Measurements from ENCODE around the gene NRF1.

The NRF1 gene

GRCh38 chr7:129748356-129749109, 137.0 kb downstream of the NRF1 start:
- no peak for TF ChIP-seq CEBPB (IDR thresholded peaks at IDR 0.05)
- no peak for TF ChIP-seq TAF1 (IDR thresholded peaks at IDR 0.05; ENCODE audit: low read depth)
- TF ChIP-seq MAX (IDR thresholded peaks at IDR 0.05) = no peak
- no peak for TF ChIP-seq EGR1 (IDR thresholded peaks at IDR 0.05)
- TF ChIP-seq NFIC (IDR thresholded peaks at IDR 0.05) = no peak
- no peak for TF ChIP-seq YY1 (IDR thresholded peaks at IDR 0.05; ENCODE audit: low read depth)
- no peak for TF ChIP-seq EP300 (IDR thresholded peaks at IDR 0.05; ENCODE audit: borderline replicate concordance)
- TF ChIP-seq REST (IDR thresholded peaks at IDR 0.05; ENCODE audit: low read depth) = no peak
- TF ChIP-seq RAD21 (IDR thresholded peaks at IDR 0.05; ENCODE audit: low read depth) = no peak
- TF ChIP-seq CREB1 (IDR thresholded peaks at IDR 0.05; ENCODE audit: low read depth) = no peak
- no peak for TF ChIP-seq ZBTB7A (IDR thresholded peaks at IDR 0.05; ENCODE audit: low read depth)
- no peak for TF ChIP-seq TCF12 (IDR thresholded peaks at IDR 0.05; ENCODE audit: low read depth)
- no peak for TF ChIP-seq USF1 (IDR thresholded peaks at IDR 0.05)
- TF ChIP-seq FOXM1 (IDR thresholded peaks at IDR 0.05; ENCODE audit: borderline replicate concordance, low read depth) = no peak

- no peak for TF ChIP-seq CREB1 (IDR thresholded peaks at IDR 0.05; ENCODE audit: low read depth)
- TF ChIP-seq TCF12 (IDR thresholded peaks at IDR 0.05; ENCODE audit: low read depth) = no peak
- no peak for TF ChIP-seq MAX (IDR thresholded peaks at IDR 0.05)
- TF ChIP-seq ZBTB7A (IDR thresholded peaks at IDR 0.05; ENCODE audit: low read depth) = no peak
- no peak for TF ChIP-seq EGR1 (IDR thresholded peaks at IDR 0.05)
Measured at GRCh38 chr7:129750091-129750490, 138.6 kb downstream of the NRF1 start.

- no peak for TF ChIP-seq YY1 (IDR thresholded peaks at IDR 0.05; ENCODE audit: low read depth)
Measured at GRCh38 chr7:129750501-129750900, 139.0 kb downstream of the NRF1 start.

- no peak for TF ChIP-seq RAD21 (IDR thresholded peaks at IDR 0.05; ENCODE audit: low read depth)
- TF ChIP-seq CEBPB (IDR thresholded peaks at IDR 0.05) = no peak
- TF ChIP-seq CREB1 (IDR thresholded peaks at IDR 0.05; ENCODE audit: low read depth) = no peak
- no peak for TF ChIP-seq YY1 (IDR thresholded peaks at IDR 0.05; ENCODE audit: low read depth)
- TF ChIP-seq EGR1 (IDR thresholded peaks at IDR 0.05) = no peak
Measured at GRCh38 chr7:129751916-129752315, 140.4 kb downstream of the NRF1 start.

- TF ChIP-seq RAD21 (IDR thresholded peaks at IDR 0.05; ENCODE audit: low read depth) (no peak), YY1 (IDR thresholded peaks at IDR 0.05; ENCODE audit: low read depth) (no peak), EP300 (IDR thresholded peaks at IDR 0.05; ENCODE audit: borderline replicate concordance) (no peak), ZBTB7A (IDR thresholded peaks at IDR 0.05; ENCODE audit: low read depth) (no peak), CREB1 (IDR thresholded peaks at IDR 0.05; ENCODE audit: low read depth) (no peak), CEBPB (IDR thresholded peaks at IDR 0.05) (no peak), REST (IDR thresholded peaks at IDR 0.05; ENCODE audit: low read depth) (no peak), USF1 (IDR thresholded peaks at IDR 0.05) (no peak), TEAD4 (IDR thresholded peaks at IDR 0.05) (no peak), NFIC (IDR thresholded peaks at IDR 0.05) (no peak), MAX (IDR thresholded peaks at IDR 0.05) (no peak), EGR1 (IDR thresholded peaks at IDR 0.05) (no peak), TCF12 (IDR thresholded peaks at IDR 0.05; ENCODE audit: low read depth) (no peak), FOXM1 (IDR thresholded peaks at IDR 0.05; ENCODE audit: borderline replicate concordance, low read depth) (no peak), TAF1 (IDR thresholded peaks at IDR 0.05; ENCODE audit: low read depth) (no peak)
Measured at GRCh38 chr7:129752760-129753159, 141.2 kb downstream of the NRF1 start.

GRCh38 chr7:129754406-129754805, 142.9 kb downstream of the NRF1 start:
- TF ChIP-seq EGR1 (IDR thresholded peaks at IDR 0.05) (no peak), EP300 (IDR thresholded peaks at IDR 0.05; ENCODE audit: borderline replicate concordance) (no peak), MAX (IDR thresholded peaks at IDR 0.05) (no peak), REST (IDR thresholded peaks at IDR 0.05; ENCODE audit: low read depth) (no peak), FOXM1 (IDR thresholded peaks at IDR 0.05; ENCODE audit: borderline replicate concordance, low read depth) (no peak), CEBPB (IDR thresholded peaks at IDR 0.05) (no peak), YY1 (IDR thresholded peaks at IDR 0.05; ENCODE audit: low read depth) (no peak), USF1 (IDR thresholded peaks at IDR 0.05) (no peak), TEAD4 (IDR thresholded peaks at IDR 0.05) (no peak), RAD21 (IDR thresholded peaks at IDR 0.05; ENCODE audit: low read depth) (no peak), TAF1 (IDR thresholded peaks at IDR 0.05; ENCODE audit: low read depth) (no peak), TCF12 (IDR thresholded peaks at IDR 0.05; ENCODE audit: low read depth) (no peak)

Data from Ishikawa (cell line).